GM12872 (cell line): ENCODE data around the gene SCAI.
A peak's percentile ranks its signal among the peaks of the same experiment; 100 is the strongest.

Experiments
- TF ChIP-seq, protein P1 (sequence below): IDR thresholded peaks from 3 replicates; pipeline ENCODE4 v1.5.1; 2011; ENCODE audit warnings: low read depth, mild to moderate bottlenecking, low read length, moderate library complexity; ENCODE audit not compliant: insufficient read depth

The SCAI gene

DNA sequence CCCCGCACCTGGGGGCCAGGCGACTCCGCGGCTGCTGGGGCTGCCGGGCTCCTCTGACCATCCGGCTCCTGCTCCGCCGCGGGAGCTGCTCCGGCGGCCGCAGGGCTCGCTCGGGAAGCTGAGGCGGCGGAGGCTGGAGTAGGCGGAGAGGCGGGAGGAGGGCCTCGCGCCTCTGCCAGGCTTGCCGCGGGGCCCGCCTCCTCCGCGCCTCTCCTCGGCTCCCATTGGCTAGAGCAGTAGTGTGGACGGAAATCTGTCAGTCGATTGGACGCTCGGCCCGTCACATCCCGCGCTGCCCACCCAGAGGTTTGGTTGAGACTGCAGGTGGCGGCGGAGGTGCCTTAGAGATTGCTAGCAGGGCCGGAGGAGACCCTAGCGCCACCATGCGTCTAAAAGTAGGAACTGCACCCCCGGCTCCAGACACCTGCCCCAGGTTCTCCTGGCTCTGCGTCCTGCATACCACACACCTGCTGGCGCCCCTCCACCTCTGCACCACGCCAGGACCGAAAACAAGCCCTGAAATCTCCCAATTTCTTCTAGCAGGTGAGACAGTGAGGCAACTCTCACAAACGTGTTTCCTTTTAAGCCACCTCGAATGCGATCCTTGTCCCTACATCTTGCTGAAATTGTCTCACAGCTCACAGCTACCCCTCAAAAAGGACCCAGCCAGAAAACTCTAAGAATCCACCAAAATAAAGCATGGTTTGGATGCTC is at the start of gene SCAI:
Gene SCAI (minus strand): TSS at position 152 of the 714 bp plus-strand sequence. CDS start 91 bp downstream, at position 61.
- TF ChIP-seq, protein P1, sequence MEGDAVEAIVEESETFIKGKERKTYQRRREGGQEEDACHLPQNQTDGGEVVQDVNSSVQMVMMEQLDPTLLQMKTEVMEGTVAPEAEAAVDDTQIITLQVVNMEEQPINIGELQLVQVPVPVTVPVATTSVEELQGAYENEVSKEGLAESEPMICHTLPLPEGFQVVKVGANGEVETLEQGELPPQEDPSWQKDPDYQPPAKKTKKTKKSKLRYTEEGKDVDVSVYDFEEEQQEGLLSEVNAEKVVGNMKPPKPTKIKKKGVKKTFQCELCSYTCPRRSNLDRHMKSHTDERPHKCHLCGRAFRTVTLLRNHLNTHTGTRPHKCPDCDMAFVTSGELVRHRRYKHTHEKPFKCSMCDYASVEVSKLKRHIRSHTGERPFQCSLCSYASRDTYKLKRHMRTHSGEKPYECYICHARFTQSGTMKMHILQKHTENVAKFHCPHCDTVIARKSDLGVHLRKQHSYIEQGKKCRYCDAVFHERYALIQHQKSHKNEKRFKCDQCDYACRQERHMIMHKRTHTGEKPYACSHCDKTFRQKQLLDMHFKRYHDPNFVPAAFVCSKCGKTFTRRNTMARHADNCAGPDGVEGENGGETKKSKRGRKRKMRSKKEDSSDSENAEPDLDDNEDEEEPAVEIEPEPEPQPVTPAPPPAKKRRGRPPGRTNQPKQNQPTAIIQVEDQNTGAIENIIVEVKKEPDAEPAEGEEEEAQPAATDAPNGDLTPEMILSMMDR = peak; percentile 99

- TF ChIP-seq, protein P1 = no peak
Observed at GRCh38 chr9:125190361-125190801, 47.1 kb upstream of the SCAI start.

GRCh38 chr9:125189361-125190289 is 46.3 kb upstream of the SCAI start, which contains the start of gene PPP6C:
PPP6C (minus strand) TSS chr9:125189803; CDS start chr9:125189718, 85 bp downstream.
- TF ChIP-seq, protein P1 = peak; percentile 78

DNA sequence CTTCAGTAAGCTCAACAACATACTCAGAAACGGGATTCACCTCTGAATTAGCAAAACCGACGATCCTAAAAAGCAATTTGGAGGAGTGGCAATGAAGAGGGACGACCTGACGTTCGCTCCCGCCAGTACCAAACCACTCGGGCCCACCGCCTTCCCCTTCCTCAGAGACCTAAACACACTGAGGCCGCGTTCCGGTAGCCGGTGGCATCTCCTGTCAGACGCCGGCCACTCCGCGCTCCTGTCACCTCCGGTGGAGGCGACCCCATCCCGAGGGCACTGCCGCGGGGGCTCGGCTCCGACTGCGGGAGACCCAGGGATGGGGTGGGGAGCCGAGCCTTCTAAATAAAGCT is 45.7 kb upstream of the SCAI start:
- TF ChIP-seq, protein P1 = no peak

DNA sequence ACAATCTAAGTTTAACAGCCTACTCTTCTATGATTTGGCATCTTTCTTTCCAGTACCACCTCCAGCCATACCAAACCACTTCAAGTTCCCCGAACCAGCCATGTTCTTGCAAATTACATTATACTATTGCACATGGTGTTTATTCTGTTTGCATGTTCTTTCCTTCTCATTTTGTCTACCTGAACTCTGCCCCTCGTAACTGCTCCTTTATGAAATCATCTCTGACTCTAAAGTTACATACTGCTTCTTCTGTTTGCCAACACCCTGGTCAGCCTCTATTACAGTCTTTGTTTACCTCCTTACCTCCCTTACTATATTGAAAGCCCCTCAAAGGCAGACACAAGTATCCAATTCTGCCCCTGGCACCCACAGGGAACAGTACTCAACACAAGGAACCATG is 40.2 kb upstream of the SCAI start:
- TF ChIP-seq, protein P1 = no peak

DNA sequence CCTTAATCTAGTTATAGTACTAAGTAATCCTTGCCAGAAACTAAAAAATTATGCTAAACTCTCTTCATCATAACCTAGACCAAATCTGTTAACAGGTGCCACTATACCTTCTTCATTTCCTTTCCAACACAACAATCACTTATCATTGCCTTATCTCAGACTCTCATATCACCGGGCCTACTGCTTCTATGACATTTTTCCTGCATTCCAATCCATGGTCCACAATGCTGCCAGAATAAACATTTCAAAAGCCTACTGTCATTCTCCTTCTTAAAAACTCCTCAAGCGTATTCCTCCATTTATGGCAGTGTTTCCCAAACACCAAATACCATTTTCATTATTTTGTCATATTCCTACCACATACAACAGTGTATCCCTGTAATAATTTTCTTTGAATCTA is 39.7 kb upstream of the SCAI start:
- TF ChIP-seq, protein P1 = no peak

GRCh38 chr9:125180876-125181275 is 37.5 kb upstream of the SCAI start:
- TF ChIP-seq, protein P1 = no peak
